Natural killer cell (primary cell): ENCODE measurements around the gene ERCC2. TPM values are rescaled to one million over a fixed set of nuclear protein-coding genes. Genes with fewer than 3 reads are reported as not detected.
"Not testable (repeated sequence)": the region's sequence is repeated elsewhere in the genome, so short reads cannot be mapped to it uniquely, and the experiment has no call there.

Source experiments
- ATAC-seq, 3 donors: fragments of 150-1000 bp in 2 of 3; fragments of 200-7000 bp in 1 of 3; cut with Tn5 transposase; 1 replicate in 1 of 3; 2 replicates in 2 of 3; pipeline ENCODE4 v1.10.0; 2021; ENCODE audit warnings: mild to moderate bottlenecking in 2 of 3, moderate library complexity in 2 of 3
- DNase-seq, 2 donors: peaks; one replicate each; pipeline versions ENCODE4 v3.0.0 to v3.0.0-alpha.2; 2013 to 2021; ENCODE audit warnings: mixed read lengths in 1 of 2
- H3K27ac ChIP-seq: one replicate; pipeline ENCODE4 v1.5.1; 2013; ENCODE audit warnings: mild to moderate bottlenecking, low read length
- H3K27me3 ChIP-seq: one replicate; pipeline ENCODE4 v1.6.1; 2013; ENCODE audit warnings: low read length; ENCODE audit not compliant: control insufficient read depth, insufficient read depth
- H3K36me3 ChIP-seq: one replicate; pipeline ENCODE4 v1.6.1; 2013; ENCODE audit warnings: low read length; ENCODE audit not compliant: control insufficient read depth, insufficient read depth
- H3K4me1 ChIP-seq: one replicate; pipeline ENCODE4 v1.6.1; 2013; ENCODE audit warnings: low read length; ENCODE audit not compliant: control insufficient read depth, insufficient read depth
- H3K4me3 ChIP-seq: one replicate; pipeline ENCODE4 v1.5.1; 2013; ENCODE audit warnings: low read length
- H3K9me3 ChIP-seq: one replicate; pipeline ENCODE4 v1.6.1; 2013; ENCODE audit warnings: low read length; ENCODE audit not compliant: control insufficient read depth, insufficient read depth
- H3K27ac Mint-ChIP-seq, 2 donors: one replicate each; pipeline ENCODE4 v1.8.0; 2022; ENCODE audit warnings: mild to moderate bottlenecking in 2 of 2, mixed read lengths in 2 of 2, moderate library complexity in 1 of 2
- H3K27me3 Mint-ChIP-seq, 2 donors: one replicate each; pipeline ENCODE4 v1.8.0; 2022; ENCODE audit warnings: low read depth in 2 of 2, mixed read lengths in 2 of 2
- H3K36me3 Mint-ChIP-seq: one replicate; pipeline ENCODE4 v1.8.0; 2022; ENCODE audit warnings: mixed read lengths
- H3K4me1 Mint-ChIP-seq, 2 donors: one replicate each; pipeline ENCODE4 v1.8.0; 2022; ENCODE audit warnings: mixed read lengths in 2 of 2
- H3K4me3 Mint-ChIP-seq: one replicate; pipeline ENCODE4 v1.8.0; 2022; ENCODE audit warnings: mild to moderate bottlenecking, moderate library complexity, mixed read lengths
- H3K9me3 Mint-ChIP-seq, 2 donors: one replicate each; pipeline ENCODE4 v1.8.0; 2022; ENCODE audit warnings: mixed read lengths in 2 of 2
- CTCF ChIP-seq: fragments of 200-600 bp; IDR thresholded peaks from one replicate; pipeline ENCODE4 v1.8.0; 2022; ENCODE audit warnings: antibody characterized with exemption
- WGBS: methylation state at CpG from one replicate; pipeline ENCODE4 v1.1.7; 2013; ENCODE audit warnings: missing lambda C conversion rate; ENCODE audit not compliant: insufficient coverage; 5-methylcytosine and 5-hydroxymethylcytosine counted together
- intact Hi-C: fragments of 100-400 bp; cut with micrococcal nuclease; formaldehyde crosslinking; loops from one replicate; pipeline ENCODE4 v1.14.2; 2022
- total RNA-seq, 4 donors: library from RNA; stranded (reverse); fragments of 120-200 nt in 1 of 4; gene quantifications; one replicate each; pipeline versions ENCODE4 v1.2.3 to v1.2.4, GENCODE V29; 2013 to 2022

Gene ERCC2
- total RNA-seq, 3 donors from 2014 or later (not counting 1 experiment from before 2014, with no cell fraction given), result 13.4 to 22.3 (median 14.9) TPM

GRCh38 chr19:45340232-45340898, 30.0 kb downstream of the ERCC2 start, which contains the start of gene KLC3:
TSS of gene KLC3 (plus strand) at chr19:45340750. CDS start at chr19:45345542, 4,792 bp downstream.
- TF ChIP-seq CTCF, result no peak
- WGBS, result 10% methylated on average over 47 of the region's 50 CpGs
- Histone ChIP-seq H3K4me3 (no peak within 1 kb of the TSS), H3K27me3 (peaks cover 9% of the 10 kb centered on the region), H3K4me1 (peaks cover 10% of the 10 kb centered on the region), H3K36me3 (no peaks in the 10 kb centered on the region), H3K27ac (no peak within 1 kb of the TSS), H3K9me3 (no peaks in the 10 kb centered on the region)
- no peaks in the 10 kb centered on the region for H3K9me3 Mint-ChIP-seq
- peak in 1 of 3 donors; percentile 23 for ATAC-seq
- H3K4me3 Mint-ChIP-seq, result peak within 1 kb of the TSS; percentile 77
- no peaks in the 10 kb centered on the region for H3K36me3 Mint-ChIP-seq
- H3K27me3 Mint-ChIP-seq, result peaks cover 8 to 18% of the 10 kb centered on the region in 2 donors
- peak in 1 of 2 donors; percentile 66 for DNase-seq
- peaks cover 10 to 12% of the 10 kb centered on the region in 2 donors for H3K4me1 Mint-ChIP-seq
- intact Hi-C loops, result no loop called here
- no peak within 1 kb of the TSS for H3K27ac Mint-ChIP-seq

- H3K36me3 Mint-ChIP-seq, result no peaks in the 10 kb centered on the region
- Histone ChIP-seq H3K9me3 (no peaks in the 10 kb centered on the region), H3K27me3 (peaks cover 9% of the 10 kb centered on the region), H3K36me3 (no peaks in the 10 kb centered on the region), H3K4me3 (no peak overlapping the region), H3K27ac (no peak overlapping the region), H3K4me1 (peaks cover 10% of the 10 kb centered on the region)
- peaks cover 8 to 15% of the 10 kb centered on the region in 2 donors for H3K27me3 Mint-ChIP-seq
- peaks cover 10 to 12% of the 10 kb centered on the region in 2 donors for H3K4me1 Mint-ChIP-seq
- intact Hi-C loops, result loop anchor here (5.0 kb wide), 3 partner anchors 437 to 557 kb away; no protein-coding TSS in a partner anchor
- no peak for TF ChIP-seq CTCF
- no peak for DNase-seq
- H3K9me3 Mint-ChIP-seq, result no peaks in the 10 kb centered on the region
- ATAC-seq, result no peak
- H3K27ac Mint-ChIP-seq, result no peak overlapping the region
- peak overlapping the region; percentile 77 for H3K4me3 Mint-ChIP-seq
- WGBS, result 91% methylated on average over 3 of the region's 6 CpGs
Observed at GRCh38 chr19:45339629-45340028, 30.7 kb downstream of the ERCC2 start.

- no peaks in the 10 kb centered on the region for H3K9me3 ChIP-seq
- H3K36me3 ChIP-seq, result no peaks in the 10 kb centered on the region
- ATAC-seq (no peak), DNase-seq (no peak)
- Mint-ChIP-seq H3K9me3 (no peaks in the 10 kb centered on the region), H3K27me3 (peaks cover 8 to 12% of the 10 kb centered on the region in 2 donors), H3K36me3 (no peaks in the 10 kb centered on the region), H3K4me1 (peaks cover 10 to 12% of the 10 kb centered on the region in 2 donors), H3K4me3 (no peak overlapping the region), H3K27ac (no peak overlapping the region)
- WGBS, result 77% methylated on average over 10 of the region's 11 CpGs
- intact Hi-C loops, result loop anchor here (5.0 kb wide), 3 partner anchors 434 to 554 kb away; no protein-coding TSS in a partner anchor
- H3K4me3 ChIP-seq, result no peak overlapping the region
- peaks cover 9% of the 10 kb centered on the region for H3K27me3 ChIP-seq
- H3K4me1 ChIP-seq, result peaks cover 10% of the 10 kb centered on the region
- TF ChIP-seq CTCF, result no peak
- no peak overlapping the region for H3K27ac ChIP-seq
Observed at GRCh38 chr19:45336696-45337251, 33.6 kb downstream of the ERCC2 start.

DNA sequence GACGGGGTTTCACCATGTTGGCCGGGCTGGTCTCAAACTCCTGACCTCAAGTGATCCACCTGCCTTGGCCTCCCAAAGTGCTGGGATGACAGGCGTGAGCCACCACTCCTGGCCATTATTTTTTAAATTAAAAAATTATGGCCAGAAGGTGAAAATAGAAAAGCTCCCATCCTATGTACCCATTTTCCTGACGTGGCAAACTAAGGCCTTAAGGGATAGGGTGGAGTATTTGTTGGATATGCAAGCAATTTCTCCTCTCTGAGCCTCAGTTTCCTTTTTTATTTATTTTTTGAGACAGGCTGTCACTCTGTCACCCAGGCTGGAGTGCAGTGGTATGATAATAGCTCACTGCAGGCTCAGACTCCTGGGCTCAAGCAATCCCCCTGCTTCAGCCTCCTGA, 35.5 kb downstream of the ERCC2 start:
- H3K4me3 Mint-ChIP-seq, H3K36me3 Mint-ChIP-seq, H3K4me1 Mint-ChIP-seq, ATAC-seq, DNase-seq, H3K4me1 ChIP-seq, H3K9me3 ChIP-seq, H3K9me3 Mint-ChIP-seq, H3K27me3 ChIP-seq, H3K27ac ChIP-seq, H3K4me3 ChIP-seq, H3K27ac Mint-ChIP-seq, H3K36me3 ChIP-seq: not testable (repeated sequence)
- intact Hi-C loops, result loop anchor here (5.0 kb wide), 3 partner anchors 433 to 553 kb away; no protein-coding TSS in a partner anchor
- WGBS, result 98% methylated on average over 3 of the region's 4 CpGs
- H3K27me3 Mint-ChIP-seq, result peaks cover 1 to 11% of the 10 kb centered on the region in 2 donors
